K562 (cell line): ENCODE measurements around the gene RPRD1B. TPM values are rescaled to one million over a fixed set of nuclear protein-coding genes. Genes with fewer than 3 reads are reported as not detected.

Source experiments
- ATF7 ChIP-seq: fragments of 450-650 bp; IDR thresholded peaks from 2 replicates; pipeline ENCODE4 v1.7.1; 2014; ENCODE audit warnings: mild to moderate bottlenecking, moderate library complexity
- BCOR ChIP-seq: fragments of 450-650 bp; IDR thresholded peaks from 2 replicates; pipeline ENCODE4 v1.6.1; 2016
- DMBX1 ChIP-seq: fragments of 250-450 bp; sonication (Bioruptor Pico); IDR thresholded peaks from 2 replicates; pipeline ENCODE4 v1.8.0; 2022; ENCODE audit warnings: inconsistent platforms, mild to moderate bottlenecking, moderate library complexity, borderline replicate concordance
- EP400 ChIP-seq: fragments of 450-650 bp; IDR thresholded peaks from 2 replicates; pipeline ENCODE4 v1.6.1; 2017; ENCODE audit warnings: antibody characterized with exemption, mild to moderate bottlenecking, moderate library complexity
- FOXK2 ChIP-seq, 2 experiments: fragments of 450-650 bp; IDR thresholded peaks in 1 of 2; conservative IDR thresholded peaks in 1 of 2; 2 replicates each; pipeline ENCODE4 v1.6.1; 2016; ENCODE audit warnings: low read depth in 2 of 2, mild to moderate bottlenecking in 1 of 2
- FOXP4 ChIP-seq: sonication (generic); formaldehyde crosslinking; IDR thresholded peaks from 2 replicates; pipeline ENCODE4 v1.8.0; 2022; ENCODE audit warnings: mild to moderate bottlenecking, missing genetic modification reagents, borderline replicate concordance
- GTF2E2 ChIP-seq: fragments of 200-800 bp; sonication (Bioruptor generic); IDR thresholded peaks from 2 replicates; pipeline ENCODE4 v1.6.1; 2016; ENCODE audit warnings: missing genetic modification characterization, missing compliant biosample characterization
- HDAC2 ChIP-seq: fragments of 450-650 bp; IDR thresholded peaks from 2 replicates; pipeline ENCODE4 v1.6.1; 2016; ENCODE audit warnings: mild to moderate bottlenecking
- JUND ChIP-seq, 2 experiments: IDR thresholded peaks; 2 replicates in 1 of 2; 3 replicates in 1 of 2; pipeline ENCODE4 v1.6.1; 2011; ENCODE audit warnings: borderline replicate concordance in 2 of 2, low read depth in 2 of 2, low read length in 2 of 2, improper control_type of control experiment in 1 of 2, missing biosample characterization in 1 of 2, missing genetic modification characterization in 1 of 2, missing genetic modification reagents in 1 of 2
- MEF2D ChIP-seq: conservative IDR thresholded peaks from 2 replicates; pipeline ENCODE4 v1.6.1; 2016; ENCODE audit warnings: low read depth, missing genetic modification characterization, missing compliant biosample characterization
- OTX1 ChIP-seq: fragments of 450-650 bp; formaldehyde crosslinking; IDR thresholded peaks from 2 replicates; pipeline ENCODE4 v1.4.0; 2022; ENCODE audit warnings: mild to moderate bottlenecking
- PHB ChIP-seq: fragments of 250-450 bp; sonication (Bioruptor Pico); IDR thresholded peaks from 2 replicates; pipeline ENCODE4 v1.5.0; 2021
- PRPF4 ChIP-seq: fragments of 200-400 bp; formaldehyde crosslinking; IDR thresholded peaks from one replicate; pipeline ENCODE4 v1.6.1; 2017; ENCODE audit warnings: low read length, low read depth, mild to moderate bottlenecking; ENCODE audit not compliant: insufficient read depth, poor library complexity, severe bottlenecking
- PTBP1 ChIP-seq: fragments of 200-400 bp; formaldehyde crosslinking; IDR thresholded peaks from 2 replicates; pipeline ENCODE4 v1.6.1; 2017; ENCODE audit warnings: low read depth, low read length
- SIX5 ChIP-seq, 2 experiments: IDR thresholded peaks; 2 replicates each; pipeline ENCODE4 v1.6.1; 2011; ENCODE audit warnings: low read length in 2 of 2, borderline replicate concordance in 1 of 2, low read depth in 1 of 2, mild to moderate bottlenecking in 1 of 2, moderate library complexity in 1 of 2; ENCODE audit not compliant: insufficient read depth in 1 of 2
- SMARCA4 ChIP-seq: fragments of 450-650 bp; IDR thresholded peaks from 2 replicates; pipeline ENCODE4 v1.6.1; 2016
- SMARCE1 ChIP-seq: fragments of 450-650 bp; IDR thresholded peaks from 2 replicates; pipeline ENCODE4 v1.7.1; 2016; ENCODE audit warnings: mild to moderate bottlenecking
- SRF ChIP-seq, 2 experiments: fragments of 250-450, 450-650 bp in 1 of 2; sonication (Bioruptor Pico) in 1 of 2; sonication (generic) in 1 of 2; formaldehyde crosslinking; IDR thresholded peaks; 2 replicates each; pipeline versions ENCODE4 v1.5.0 to v1.5.1; 2020 to 2022; ENCODE audit warnings: mild to moderate bottlenecking in 1 of 2, missing genetic modification reagents in 1 of 2
- TEAD2 ChIP-seq: fragments of 450-650 bp; IDR thresholded peaks from 2 replicates; pipeline ENCODE4 v1.6.1; 2016; ENCODE audit warnings: missing genetic modification characterization, control low read depth, missing compliant biosample characterization
- THRB ChIP-seq: fragments of 450-650 bp; formaldehyde crosslinking; conservative IDR thresholded peaks from 2 replicates; pipeline ENCODE4 v1.4.0; 2022; ENCODE audit warnings: mild to moderate bottlenecking, missing genetic modification characterization
- ZNF592 ChIP-seq: fragments of 450-650 bp; IDR thresholded peaks from 2 replicates; pipeline ENCODE4 v1.6.1; 2017; ENCODE audit warnings: antibody characterized with exemption, mild to moderate bottlenecking
- polyA plus RNA-seq, 8 experiments: library from polyadenylated mRNA; depleted of rRNA in 4 of 8; stranded (reverse) in 5 of 8; unstranded in 3 of 8; fragments of >200 nt; fragmentation: Nextera tagmentation in 2 of 8; fragmentation: Illumina TruSeq in 1 of 8; extraction: Ambion mirVana in 2 of 8; extraction: Trizol in 1 of 8; gene quantifications; 2 replicates each; pipeline versions ENCODE4 v1.2.1 to v1.2.3, GENCODE V29; 2011 to 2014; ENCODE audit warnings: inconsistent platforms in 1 of 8, missing spikeins in 1 of 8
- total RNA-seq, 7 experiments: library from RNA; depleted of rRNA in 6 of 7; stranded (reverse); fragments of >200 nt in 6 of 7; fragmentation: Illumina TruSeq in 2 of 7; extraction: Trizol in 2 of 7; gene quantifications; 2 replicates each; pipeline versions ENCODE4 v1.2.1 to v1.2.3, GENCODE V29; 2011 to 2021; ENCODE audit warnings: low replicate concordance in 1 of 7

Gene RPRD1B
- total and polyA plus RNA-seq, 9 of the 15 experiments (the other 6 are each of a cell fraction or from before 2014, with no cell fraction given) = 5.5 to 43.0 (median 24.4) TPM

GRCh38 chr20:38123021-38123587 is 89.6 kb downstream of the RPRD1B start (continued):
- TF ChIP-seq SMARCA4 (0 out of 2 replicates have a peak, but pooled peaks have one; percentile 13), OTX1 (CRISPR knock-in tag) (0 out of 2 replicates have a peak, but pooled peaks have one; percentile 58), SIX5 (IDR thresholded peaks at IDR 0.05; ENCODE audit: borderline replicate concordance in 1 of 2, insufficient read depth in 1 of 2, low read depth in 1 of 2, low read length in 2 of 2) (no peak), GTF2E2 (no peak), THRB (0 out of 2 replicates have a peak, but pooled peaks have one; percentile 14), SMARCE1 (0 out of 2 replicates have a peak, but pooled peaks have one; percentile 19), ATF7 (peak; percentile 42), ZNF592 (0 out of 2 replicates have a peak, but pooled peaks have one; percentile 42), FOXK2 (conservative IDR thresholded peaks at IDR 0.05 in 1 of 2, IDR thresholded peaks at IDR 0.05 in 1 of 2; ENCODE audit: low read depth in 2 of 2) (peak in 1 of 2 experiments; percentile 52; a peak in 1 of 4 replicates), PHB (CRISPR knock-in tag) (no peak), SRF (CRISPR knock-in tag; IDR thresholded peaks at IDR 0.05) (no peak), DMBX1 (0 out of 2 replicates have a peak, but pooled peaks have one; percentile 51), PTBP1 (no peak), FOXP4 (CRISPR knock-in tag) (no peak), TEAD2 (tag) (no peak), BCOR (no peak), MEF2D (tag) (0 out of 2 replicates have a peak, but pooled peaks have one; percentile 52), EP400 (peak; percentile 17; the same call in 1 of the 2 replicates), HDAC2 (peak; percentile 63; the same call in 1 of the 2 replicates), PRPF4 (no peak), JUND (IDR thresholded peaks at IDR 0.05; ENCODE audit: borderline replicate concordance, low read depth, low read length) (0 out of 2 replicates have a peak, but pooled peaks have one; percentile 20), JUND (tag; IDR thresholded peaks at IDR 0.05; ENCODE audit: borderline replicate concordance, low read depth, low read length) (peak; percentile 49; the same call in 1 of the 3 replicates)
